CD4-positive, alpha-beta T cell treated with Interleukin-17A for 4 hours (primary cell): ENCODE measurements around the gene NMRAL1.
A peak's percentile ranks its signal among the peaks of the same experiment; 100 is the strongest.

Source experiments
- DNase-seq: peaks from one replicate; pipeline ENCODE4 v3.0.0-alpha.2; 2020; ENCODE audit warnings: mixed read lengths

Gene NMRAL1

DNA sequence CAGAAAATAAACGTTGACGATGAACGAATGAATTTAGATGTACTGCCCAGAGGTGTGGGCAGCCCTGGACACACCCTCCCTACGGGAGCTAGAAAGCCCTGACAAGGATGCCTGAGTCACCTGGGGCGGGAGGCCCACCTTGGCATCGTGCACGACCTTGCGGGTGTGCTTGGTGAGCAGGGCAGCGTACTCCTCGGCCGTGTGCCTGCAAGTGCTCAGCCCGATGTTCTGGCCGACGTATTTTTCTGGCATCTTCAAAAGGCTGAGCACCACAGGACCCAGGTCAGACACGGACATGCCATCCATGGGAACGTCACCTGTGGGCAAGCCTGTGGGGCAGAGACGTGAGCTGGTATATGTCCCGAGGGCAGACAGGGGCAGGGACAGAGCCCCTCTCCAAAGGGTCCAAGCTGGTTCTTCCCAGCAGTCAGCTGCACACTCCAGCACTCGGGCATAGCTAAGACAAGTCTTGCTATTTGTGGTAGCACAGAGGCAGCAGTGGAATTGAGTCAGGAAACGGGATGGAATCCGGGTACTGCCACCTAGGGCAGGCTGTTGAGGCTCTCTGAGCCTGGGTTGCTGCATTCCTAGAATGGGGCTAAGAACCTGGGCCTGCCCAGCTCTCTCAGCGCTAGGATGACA lies 10.8 kb downstream of the NMRAL1 start:
- DNase-seq: no peak

DNA sequence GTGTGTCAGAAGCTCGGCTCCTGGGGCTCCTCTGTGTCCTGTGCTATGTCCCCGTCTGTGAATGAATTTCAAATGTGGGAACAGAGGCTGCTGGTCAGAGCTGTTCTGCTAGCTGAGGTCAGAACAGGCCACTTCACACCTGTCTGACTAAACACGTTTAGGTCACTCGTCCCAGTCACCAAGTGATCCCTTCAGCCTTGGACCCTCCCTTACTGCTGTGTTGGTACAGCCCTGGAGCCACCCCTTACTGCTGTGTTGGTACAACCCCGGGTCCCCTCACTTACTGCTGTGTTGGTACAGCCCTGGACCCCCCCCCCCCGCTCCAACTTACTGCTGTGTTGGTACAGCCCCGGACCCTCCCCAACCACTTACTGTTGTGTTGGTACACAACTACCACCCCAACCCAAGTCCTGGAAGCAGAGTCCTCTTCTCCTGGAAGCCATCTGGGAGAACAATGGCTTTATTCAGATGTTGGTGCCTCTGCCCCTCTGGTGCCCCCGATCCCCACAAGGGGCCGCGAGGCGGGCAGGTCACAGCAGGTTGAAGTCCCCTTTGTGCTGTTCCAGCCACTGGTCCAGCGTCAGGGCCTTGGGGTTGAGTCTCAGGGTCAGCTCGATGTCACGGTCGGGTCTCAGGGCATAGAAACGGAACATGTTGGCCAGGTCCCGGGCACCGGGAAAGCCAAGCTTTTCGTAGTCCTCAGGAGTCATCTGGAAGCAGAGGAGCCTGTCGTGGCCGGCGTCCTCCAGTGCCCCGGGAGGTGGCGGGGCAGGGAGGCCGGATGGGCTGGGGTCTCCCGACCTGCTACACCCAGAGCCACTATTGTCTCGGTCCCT lies 13.0 kb downstream of the NMRAL1 start:
- no peak for DNase-seq

DNA sequence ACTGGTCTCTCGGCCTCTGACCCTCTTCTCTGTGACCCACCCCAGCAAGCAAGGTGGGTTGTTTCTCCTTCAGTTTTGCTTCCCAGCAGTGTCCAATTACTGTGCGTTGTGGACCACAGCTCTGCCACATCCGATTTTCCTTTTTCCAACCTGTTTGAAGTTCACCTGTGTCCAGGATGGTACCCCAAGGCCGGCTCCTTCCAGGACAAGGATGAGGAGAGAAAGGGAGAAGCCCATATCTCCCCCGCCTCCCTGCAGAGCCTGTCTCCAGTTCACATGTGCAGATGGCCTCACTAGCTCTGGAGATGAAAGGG lies 13.5 kb downstream of the NMRAL1 start:
- DNase-seq: no peak

DNA sequence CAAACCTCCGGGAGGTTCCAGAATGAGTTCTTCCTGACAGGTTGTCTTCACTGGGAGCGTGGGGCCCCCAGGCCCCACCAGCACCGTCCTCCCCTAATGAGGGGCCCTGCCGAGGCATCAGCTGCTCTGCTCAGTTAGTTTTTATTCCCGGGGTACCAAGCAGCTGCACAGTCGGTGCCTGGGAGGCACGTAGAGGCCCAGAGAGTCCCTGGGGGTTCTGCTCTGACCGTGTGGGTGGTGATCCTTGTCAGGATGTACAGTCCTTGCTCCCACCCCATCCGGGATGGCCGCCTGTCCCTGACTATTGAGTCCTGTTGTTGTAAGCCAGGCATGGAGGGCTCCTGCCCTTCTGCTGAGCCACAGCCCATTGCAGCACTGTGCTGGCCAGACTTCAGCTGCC lies 18.5 kb downstream of the NMRAL1 start:
- DNase-seq: no peak

DNA sequence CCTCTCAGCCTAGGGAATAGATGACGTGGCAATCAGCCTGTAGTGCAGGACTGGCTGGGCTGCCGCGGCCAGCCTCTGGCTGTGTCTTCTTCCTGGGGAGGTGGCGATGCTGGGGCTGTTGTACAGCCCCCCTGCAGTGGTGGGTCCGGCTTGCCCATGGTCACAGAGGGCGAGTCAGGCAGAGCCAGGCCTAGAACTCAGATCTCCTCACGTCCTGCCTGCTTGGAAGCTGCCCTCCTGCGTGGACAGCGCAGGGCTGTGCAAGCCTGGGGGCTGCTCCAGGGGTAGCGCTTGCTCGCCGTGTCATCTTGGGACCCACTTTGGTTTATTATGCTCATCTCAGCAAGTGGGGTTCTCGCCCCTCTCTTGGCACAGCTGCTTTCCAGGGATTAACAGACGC lies 19.3 kb downstream of the NMRAL1 start:
- no peak for DNase-seq

DNA sequence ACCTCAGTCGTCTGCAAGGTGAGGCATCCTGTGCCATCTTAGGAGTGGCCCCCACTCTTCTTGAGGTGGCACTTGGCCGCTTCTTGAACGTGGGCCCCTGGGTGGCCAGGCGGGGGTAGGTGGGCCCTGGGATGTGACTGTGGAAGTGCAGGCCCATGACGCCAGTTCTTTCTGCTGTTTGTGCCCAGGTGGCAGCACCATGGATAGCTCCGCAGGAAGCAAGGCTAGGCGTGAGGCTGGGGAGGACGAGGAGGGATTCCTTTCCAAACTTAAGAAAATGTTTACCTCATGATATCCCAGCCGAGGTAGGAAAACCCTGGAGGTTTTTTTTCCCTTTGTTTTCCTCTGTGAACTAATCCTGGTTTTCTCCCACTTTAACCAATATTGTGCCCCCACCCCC lies 19.8 kb downstream of the NMRAL1 start:
- DNase-seq: no peak

DNA sequence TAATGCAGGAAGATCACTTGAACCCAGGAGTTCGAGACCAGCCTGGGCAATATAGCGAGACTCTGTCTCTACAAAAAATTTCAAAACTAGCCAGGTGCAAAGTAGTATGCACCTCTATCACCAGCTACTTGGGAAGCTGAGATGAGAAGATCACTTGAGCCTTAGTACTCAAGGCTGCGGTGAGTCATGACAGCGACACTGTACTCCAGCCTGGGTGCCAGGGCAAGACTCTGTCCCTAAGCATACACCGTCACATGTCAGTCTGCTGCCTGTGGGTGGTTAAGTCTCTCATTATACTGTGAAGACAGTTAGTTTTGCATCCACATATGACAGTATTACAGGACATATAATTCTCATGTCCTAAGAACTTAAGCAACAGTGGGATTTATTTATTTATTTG lies 21.8 kb downstream of the NMRAL1 start:
- DNase-seq: no peak

DNA sequence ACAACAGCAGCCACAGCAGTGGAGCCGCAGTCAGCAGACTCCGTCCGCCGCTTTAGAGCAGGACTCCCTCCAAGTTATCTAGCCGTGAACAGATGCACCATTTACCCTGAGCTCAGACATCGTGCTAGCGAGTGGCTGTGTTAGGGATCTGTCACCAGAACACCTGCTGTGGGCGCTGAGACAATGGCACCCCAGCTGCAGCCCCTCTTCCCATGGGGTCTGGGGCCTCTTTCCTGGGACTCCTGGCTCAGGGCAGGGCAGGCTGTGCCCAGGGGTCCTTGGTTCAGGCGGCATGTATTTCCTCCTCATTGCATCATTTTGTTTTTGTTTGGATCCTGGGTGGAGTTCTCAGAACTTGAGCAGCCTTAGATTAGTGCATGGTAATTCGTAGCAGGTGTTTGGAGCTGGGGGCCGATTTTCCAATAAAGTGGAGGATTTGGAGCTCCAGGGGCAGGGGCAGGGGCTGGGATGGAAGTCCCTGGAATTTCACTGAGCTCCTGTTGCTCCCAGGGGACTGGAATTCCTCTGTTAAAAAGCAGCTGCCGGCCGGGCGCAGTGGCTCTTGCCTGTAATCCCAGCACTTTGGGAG lies 23.4 kb downstream of the NMRAL1 start:
- no peak for DNase-seq

DNA sequence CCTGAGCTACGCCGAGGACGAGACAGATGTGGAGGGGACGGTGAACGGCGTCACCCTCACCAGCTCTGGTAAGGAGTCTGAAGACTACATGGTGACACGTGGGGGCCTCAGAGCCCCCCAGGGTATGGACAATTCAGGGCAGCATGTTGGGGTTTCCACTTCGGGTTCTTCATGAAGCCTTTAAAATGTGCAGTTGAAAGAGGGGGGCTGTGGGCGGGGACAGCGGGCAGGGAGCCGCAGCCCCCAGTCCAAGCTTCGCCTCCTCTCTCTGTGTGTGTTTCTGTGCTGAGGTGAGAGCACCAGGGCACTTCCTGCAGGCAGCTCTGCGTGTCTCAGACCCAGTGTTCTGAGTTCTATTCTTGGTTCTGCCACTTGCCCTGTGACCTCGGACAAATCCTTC lies 24.0 kb downstream of the NMRAL1 start:
- no peak for DNase-seq

DNA sequence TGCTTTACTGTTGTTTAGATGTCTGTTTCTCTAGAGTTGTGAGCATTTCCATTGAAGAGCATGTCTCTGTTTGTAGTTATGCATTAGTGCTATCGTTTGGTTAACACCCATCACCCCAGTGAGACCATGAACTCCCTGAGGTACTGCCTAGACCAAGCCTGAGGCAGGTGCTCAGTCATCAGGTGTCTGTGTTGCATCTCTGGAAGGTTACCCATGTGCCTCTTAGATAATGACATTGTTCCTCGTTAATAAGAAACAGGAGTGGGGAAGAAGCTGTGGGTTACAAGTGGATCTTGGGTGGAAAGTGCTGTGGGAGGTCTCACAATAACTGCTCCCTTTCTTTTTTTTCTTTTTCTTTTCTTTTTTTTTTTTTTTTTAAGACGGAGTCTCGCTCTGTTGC lies 30.4 kb downstream of the NMRAL1 start:
- DNase-seq: no peak

DNA sequence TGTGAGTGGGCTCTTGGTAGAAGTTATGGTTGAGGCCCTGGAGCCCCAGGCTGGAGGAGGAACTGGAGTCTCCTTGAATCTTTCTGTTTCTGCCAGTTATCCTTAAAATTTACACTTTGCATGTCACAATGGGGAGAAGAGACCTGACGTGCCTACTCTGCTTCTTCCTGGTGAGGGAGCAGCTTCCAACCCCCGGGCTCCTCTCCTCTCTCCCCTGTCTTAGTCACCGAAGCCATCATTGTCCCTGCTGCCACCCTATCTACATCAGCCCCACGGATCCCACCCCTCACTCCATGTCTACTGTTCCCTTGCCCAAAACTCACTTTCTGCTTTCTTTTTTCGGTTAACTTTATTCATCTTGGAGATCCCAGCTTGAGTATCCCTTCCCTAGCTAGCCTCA lies 31.2 kb downstream of the NMRAL1 start:
- no peak for DNase-seq

DNA sequence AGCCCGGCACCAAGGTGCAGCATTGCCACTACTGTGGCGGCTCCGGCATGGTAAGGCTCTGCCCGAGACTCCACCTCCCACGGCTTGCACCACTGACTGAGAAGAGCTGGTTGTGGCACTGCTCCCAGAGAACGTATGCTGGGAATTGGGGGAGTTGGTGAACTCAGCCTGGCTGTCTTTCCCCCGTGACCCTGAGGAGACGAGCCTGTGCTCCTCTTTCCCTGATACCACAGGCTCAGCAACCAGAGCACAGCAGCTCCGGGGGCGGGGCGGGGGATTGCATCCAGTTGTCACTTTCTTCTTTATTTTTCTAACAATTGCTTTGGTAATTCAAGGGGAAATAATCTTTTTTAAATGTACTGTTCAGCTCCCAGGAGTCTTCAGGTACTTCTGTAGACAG lies 32.1 kb downstream of the NMRAL1 start:
- DNase-seq: no peak

DNA sequence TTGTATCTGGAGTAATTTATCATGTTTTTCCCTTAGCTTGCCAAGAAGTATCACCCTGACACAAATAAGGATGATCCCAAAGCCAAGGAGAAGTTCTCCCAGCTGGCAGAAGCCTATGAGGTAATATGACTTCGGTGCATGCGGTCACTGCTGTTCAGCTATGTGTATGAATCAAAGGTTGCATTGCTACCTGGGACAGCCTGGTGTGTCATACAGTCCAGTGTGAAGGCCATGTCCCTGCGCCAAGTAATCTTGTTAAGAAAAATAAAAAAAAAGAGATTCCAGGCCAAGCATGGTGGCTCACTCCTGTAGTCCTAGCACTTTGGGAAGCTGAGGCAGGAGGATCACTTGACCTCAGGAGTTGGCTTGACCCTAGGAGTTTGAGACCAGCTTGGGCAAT lies 37.1 kb downstream of the NMRAL1 start:
- no peak for DNase-seq

DNA sequence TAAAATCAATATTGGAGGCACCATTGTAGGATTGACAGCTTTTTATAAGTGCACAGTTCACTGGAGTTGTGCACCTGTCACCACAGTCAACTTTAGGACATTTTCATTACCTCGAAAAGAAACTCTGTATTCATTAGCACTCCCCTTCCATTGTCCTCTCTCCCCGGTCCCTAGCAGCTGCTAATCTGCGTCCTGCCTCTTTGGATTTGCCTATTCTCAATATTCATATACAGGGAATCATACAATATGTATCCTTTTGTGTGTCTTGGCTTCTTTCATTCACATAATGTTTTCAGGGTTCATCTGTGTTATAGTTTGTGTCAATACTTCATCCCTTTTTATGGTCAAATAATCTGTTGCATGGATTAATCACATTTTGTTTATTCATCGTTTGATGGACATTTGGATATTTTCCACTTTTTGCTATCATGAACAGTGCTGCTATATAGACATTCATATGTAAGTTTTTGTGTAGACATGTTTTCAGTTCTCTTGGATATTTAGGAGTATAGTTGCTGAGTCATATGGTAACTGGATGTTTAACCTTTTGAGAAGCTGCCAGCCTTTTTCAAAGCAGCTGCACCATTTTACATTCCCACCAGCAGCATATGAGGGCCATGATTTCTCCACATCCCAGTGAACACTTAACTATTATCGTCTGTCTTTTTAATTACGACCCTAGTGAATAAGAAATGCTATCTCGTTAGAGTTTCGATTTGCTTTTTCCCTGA lies 38.9 kb downstream of the NMRAL1 start:
- no peak for DNase-seq

DNA sequence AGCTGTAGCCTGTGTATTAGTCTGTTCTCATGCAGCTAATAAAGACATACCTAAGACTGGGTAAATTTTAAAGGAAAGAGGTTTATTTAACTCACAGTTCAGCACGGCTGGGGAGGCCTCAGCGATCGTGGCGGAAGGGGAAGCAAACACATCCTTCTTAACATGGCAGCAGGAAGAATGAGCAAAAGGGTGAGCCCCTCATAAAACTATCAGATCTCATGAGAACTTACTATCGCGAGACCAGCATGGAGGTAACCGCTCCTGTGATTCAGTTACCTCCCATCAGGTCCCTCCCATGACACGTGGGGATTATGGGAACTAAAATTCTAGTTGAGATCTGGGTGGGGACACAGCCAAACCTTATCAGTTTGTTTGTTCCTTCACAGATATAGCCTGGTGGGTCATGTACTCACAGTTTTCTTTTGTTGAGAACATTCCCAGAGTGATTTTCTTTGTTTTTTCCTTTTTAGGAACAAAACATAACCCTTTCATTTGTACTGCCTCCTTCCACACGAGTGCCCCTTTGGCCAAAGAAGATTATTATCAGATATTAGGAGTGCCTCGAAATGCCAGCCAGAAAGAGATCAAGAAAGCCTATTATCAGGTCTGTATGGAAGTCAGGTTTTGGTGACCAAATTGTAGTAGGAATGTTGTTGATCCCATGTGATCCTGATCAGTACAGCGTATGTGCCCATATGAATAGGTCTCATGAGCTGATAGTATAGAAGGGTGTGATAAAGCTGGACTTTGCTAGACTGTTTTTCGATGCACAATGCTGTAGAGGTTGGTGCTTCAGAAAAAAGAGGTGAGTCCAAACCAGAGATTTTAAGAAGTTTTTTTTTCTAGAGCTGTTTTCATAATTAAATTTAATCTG lies 40.3 kb downstream of the NMRAL1 start:
- DNase-seq: no peak

DNA sequence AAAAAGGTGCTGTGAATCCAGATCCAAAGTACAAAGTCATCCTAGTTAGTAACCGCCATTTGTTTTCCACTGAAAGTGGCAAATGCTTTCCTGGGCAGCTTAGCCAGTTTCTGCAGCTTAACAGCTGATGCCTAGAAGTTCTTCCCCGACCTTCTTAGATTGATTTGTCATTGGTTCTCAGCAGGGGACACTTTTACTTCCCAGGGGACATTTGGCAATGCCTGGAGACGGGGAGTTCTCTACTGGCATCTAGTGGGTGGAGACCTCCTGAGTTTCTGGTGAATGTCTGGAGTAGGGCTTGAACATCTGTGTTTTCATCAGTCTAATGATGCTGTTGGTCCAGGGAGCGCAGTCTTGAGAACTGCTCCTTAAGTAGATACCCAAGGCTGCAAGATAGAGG lies 41.2 kb downstream of the NMRAL1 start:
- DNase-seq: no peak

DNA sequence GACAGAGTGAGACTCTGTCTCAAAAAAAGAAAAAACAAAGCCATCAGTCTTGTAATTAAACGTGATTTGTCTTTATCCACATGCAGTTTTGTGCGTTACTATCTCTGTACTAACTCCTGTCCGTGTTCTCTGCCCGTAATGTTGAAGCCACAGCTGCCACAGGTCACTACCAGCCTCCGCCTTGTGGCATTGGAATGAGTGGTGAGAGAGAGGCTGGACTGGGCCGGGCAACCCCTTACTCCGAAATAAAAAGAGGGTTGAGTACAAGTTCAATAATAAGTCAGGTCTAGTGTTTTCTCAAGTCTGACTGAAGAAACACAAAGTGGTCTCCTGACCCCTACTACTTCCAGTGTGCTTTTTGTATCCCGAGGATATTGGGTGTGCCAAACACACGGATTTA lies 43.4 kb downstream of the NMRAL1 start:
- DNase-seq: no peak

DNA sequence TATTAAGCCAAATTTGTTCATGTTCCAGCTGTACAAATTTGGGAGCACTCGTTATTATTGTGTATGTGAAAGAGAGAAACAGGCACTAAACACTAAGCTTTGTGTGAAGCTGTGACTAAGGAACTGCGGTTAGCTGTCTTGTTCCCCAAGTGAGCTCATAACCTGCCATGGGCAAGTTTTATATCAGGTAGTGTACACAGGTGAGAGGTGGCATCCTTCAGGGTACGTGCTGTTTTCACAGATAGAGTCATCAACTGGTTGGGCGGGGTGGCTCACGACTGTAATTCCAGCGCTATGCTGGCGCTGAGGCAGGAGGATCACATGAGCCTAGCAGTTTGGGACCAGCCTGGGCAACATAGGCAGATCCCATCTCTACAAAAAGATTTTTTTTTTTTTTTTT lies 45.9 kb downstream of the NMRAL1 start:
- DNase-seq: no peak

DNA sequence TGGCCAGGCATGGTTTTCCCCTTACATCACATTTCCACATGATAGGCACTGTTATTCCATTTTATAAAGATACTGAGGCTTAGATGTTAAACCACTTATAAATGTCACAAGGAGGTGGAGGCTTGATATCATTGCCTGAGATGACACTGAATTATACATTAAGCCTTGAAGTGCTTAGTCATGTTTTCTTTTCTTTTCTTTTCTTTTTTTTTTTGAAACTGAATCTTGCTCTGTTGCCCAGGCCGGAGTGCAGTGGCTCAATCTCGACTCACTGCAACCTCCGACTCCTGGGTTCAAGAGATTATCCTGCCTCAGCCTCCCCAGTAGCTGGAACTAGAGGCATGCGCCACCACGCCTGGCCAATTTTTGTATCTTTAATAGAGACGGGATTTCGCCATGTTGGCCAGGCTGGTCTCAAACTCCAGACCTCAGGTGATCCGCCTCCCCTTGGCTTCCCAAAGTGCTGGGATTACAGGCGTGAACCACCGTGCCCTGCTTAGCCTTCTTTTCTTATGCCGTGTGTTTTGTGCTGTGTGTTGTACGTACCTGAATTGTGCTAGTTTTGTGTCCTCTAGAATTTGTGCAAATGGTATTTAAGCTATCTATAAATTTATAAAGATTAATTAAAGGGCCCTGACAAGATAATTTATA lies 47.6 kb downstream of the NMRAL1 start:
- no peak for DNase-seq

DNA sequence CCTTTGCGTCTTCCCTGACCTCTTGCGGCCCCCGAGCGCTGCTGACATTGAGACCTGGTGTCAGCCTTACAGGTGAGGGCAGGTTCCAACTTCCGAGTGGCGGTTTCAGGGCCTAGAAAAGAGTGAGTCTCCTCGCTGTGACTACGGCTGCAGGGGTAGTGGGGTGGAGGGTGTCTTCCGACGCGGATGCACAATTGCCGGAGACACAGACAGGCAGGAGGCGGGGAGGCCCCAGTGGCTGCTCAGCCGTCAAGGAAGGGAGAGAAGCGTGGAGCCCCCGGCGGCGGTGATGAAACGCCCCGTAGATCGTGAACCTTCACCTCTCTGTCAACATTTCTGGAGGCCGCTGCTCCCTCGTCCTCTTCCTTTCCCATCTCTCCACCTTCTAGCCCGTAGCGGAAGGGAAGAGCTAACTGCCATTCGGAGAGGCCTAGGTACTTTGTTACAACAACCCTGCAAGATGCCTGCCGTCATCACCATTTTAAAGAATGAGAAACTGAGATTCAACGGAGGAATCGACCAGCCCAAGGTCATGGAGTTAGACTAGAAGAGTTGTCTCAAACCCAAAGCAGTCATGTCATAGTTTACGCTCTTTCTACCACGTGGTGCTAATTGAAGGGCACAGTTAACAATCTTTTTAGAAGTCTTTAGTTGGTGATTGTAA lies 48.3 kb downstream of the NMRAL1 start:
- DNase-seq: no peak

DNA sequence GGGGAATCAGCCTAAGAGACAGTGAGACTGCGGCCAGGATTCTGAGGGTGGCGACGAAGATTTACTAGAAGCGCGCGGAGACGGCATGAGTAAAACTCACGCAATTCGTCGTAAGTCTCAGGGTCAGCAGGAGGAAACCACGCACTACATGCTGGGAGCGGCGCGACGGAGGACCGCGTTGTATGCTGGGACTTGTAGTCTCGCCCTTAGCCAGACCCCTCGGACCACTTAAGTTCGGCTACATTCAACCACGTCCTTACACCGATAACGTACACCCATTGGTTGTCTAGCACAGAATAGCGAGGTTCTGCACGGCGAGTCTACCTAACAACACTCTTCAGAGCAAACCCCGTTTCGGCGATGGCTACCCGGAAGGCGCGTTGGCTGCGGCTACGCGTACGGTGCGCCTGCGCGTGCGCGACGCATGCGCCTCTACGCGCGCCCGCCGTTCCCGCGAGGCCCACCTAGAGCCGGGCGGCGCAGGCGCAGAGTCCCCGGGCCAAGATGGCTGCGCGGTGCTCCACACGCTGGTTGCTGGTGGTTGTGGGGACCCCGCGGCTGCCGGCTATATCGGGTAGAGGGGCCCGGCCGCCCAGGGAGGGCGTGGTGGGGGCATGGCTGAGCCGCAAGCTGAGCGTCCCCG lies 48.9 kb downstream of the NMRAL1 start, which contains the start of gene DNAJA3:
Gene DNAJA3 (plus strand): TSS at position 491 of the 643 bp plus-strand sequence. CDS start 14 bp downstream, at position 505.
- DNase-seq: peak; percentile 94
